Measurements from ENCODE around the gene ADARB2. TPM values are rescaled to one million over a fixed set of nuclear protein-coding genes. Genes with fewer than 3 reads are reported as not detected.

Gene ADARB2
- total RNA-seq, 2 donors from 2014 or later, result 1.1 to 1.8 TPM

- Histone ChIP-seq H3K27ac (ENCODE audit: low read depth, low read length) (no peak overlapping the region), H3K36me3 (ENCODE audit: control insufficient read depth, insufficient read depth, low read length) (no peaks in the 10 kb centered on the region), H3K9ac (ENCODE audit: extremely low read depth, low read length, poor library complexity, severe bottlenecking) (no peak overlapping the region), H3K4me3 (ENCODE audit: low read length) (no peak overlapping the region), H3K4me1 (ENCODE audit: control insufficient read depth, insufficient read depth, low read length) (no peaks in the 10 kb centered on the region), H3K27me3 (ENCODE audit: control insufficient read depth, insufficient read depth, low read length, poor library complexity, severe bottlenecking) (no peaks in the 10 kb centered on the region), H3K9me3 (ENCODE audit: control insufficient read depth, low read length) (no peaks in the 10 kb centered on the region)
- no peak overlapping the region for H3K4me3 Mint-ChIP-seq
- TF ChIP-seq CTCF (conservative IDR thresholded peaks at IDR 0.05), result no peak
- peak; percentile 45 for DNase-seq
- WGBS, 2 experiments (ENCODE audit: insufficient coverage in 1 of 2, insufficient read length in 1 of 2), result 92 to 100% methylated on average over 4 to 19 of the region's 19 CpGs
- H3K9me3 Mint-ChIP-seq, result peaks cover 5% of the 10 kb centered on the region
- H3K27me3 Mint-ChIP-seq (ENCODE audit: insufficient read depth), result no peaks in the 10 kb centered on the region
- no peak overlapping the region for H3K27ac Mint-ChIP-seq
- H3K36me3 Mint-ChIP-seq (ENCODE audit: low read depth), result no peaks in the 10 kb centered on the region
- H3K4me1 Mint-ChIP-seq, result peaks cover 1% of the 10 kb centered on the region
Observed at GRCh38 chr10:1273372-1274105, 463.8 kb downstream of the ADARB2 start.

- Mint-ChIP-seq H3K27me3 (ENCODE audit: insufficient read depth) (no peaks in the 10 kb centered on the region), H3K27ac (no peak overlapping the region), H3K4me3 (no peak overlapping the region), H3K4me1 (peaks cover 1% of the 10 kb centered on the region), H3K9me3 (peaks cover 5% of the 10 kb centered on the region), H3K36me3 (ENCODE audit: low read depth) (no peaks in the 10 kb centered on the region)
- Histone ChIP-seq H3K4me1 (ENCODE audit: control insufficient read depth, insufficient read depth, low read length) (no peaks in the 10 kb centered on the region), H3K27ac (ENCODE audit: low read depth, low read length) (no peak overlapping the region), H3K4me3 (ENCODE audit: low read length) (no peak overlapping the region), H3K9ac (ENCODE audit: extremely low read depth, low read length, poor library complexity, severe bottlenecking) (no peak overlapping the region), H3K36me3 (ENCODE audit: control insufficient read depth, insufficient read depth, low read length) (no peaks in the 10 kb centered on the region), H3K27me3 (ENCODE audit: control insufficient read depth, insufficient read depth, low read length, poor library complexity, severe bottlenecking) (no peaks in the 10 kb centered on the region), H3K9me3 (ENCODE audit: control insufficient read depth, low read length) (no peaks in the 10 kb centered on the region)
- DNase-seq, result peak; percentile 47
- no peak for TF ChIP-seq CTCF (conservative IDR thresholded peaks at IDR 0.05)
- 89% methylated on average over 7 to 9 of the region's 9 CpGs for WGBS, 2 experiments (ENCODE audit: insufficient coverage in 1 of 2, insufficient read length in 1 of 2)
Observed at GRCh38 chr10:1272777-1273161, 464.6 kb downstream of the ADARB2 start.

- H3K9ac ChIP-seq (ENCODE audit: extremely low read depth, low read length, poor library complexity, severe bottlenecking), result no peak overlapping the region
- H3K27ac ChIP-seq (ENCODE audit: low read depth, low read length), result no peak overlapping the region
- H3K27me3 Mint-ChIP-seq (ENCODE audit: insufficient read depth), result no peaks in the 10 kb centered on the region
- no peaks in the 10 kb centered on the region for H3K27me3 ChIP-seq (ENCODE audit: control insufficient read depth, insufficient read depth, low read length, poor library complexity, severe bottlenecking)
- H3K9me3 ChIP-seq (ENCODE audit: control insufficient read depth, low read length), result no peaks in the 10 kb centered on the region
- DNase-seq, result peak; percentile 42
- H3K4me3 ChIP-seq (ENCODE audit: low read length), result no peak overlapping the region
- no peak for TF ChIP-seq CTCF (conservative IDR thresholded peaks at IDR 0.05)
- 93 to 95% methylated on average over 10 to 12 of the region's 12 CpGs for WGBS, 2 experiments (ENCODE audit: insufficient coverage in 1 of 2, insufficient read length in 1 of 2)
- peaks cover 1% of the 10 kb centered on the region for H3K4me1 Mint-ChIP-seq
- H3K9me3 Mint-ChIP-seq, result peaks cover 5% of the 10 kb centered on the region
- no peaks in the 10 kb centered on the region for H3K36me3 ChIP-seq (ENCODE audit: control insufficient read depth, insufficient read depth, low read length)
- H3K36me3 Mint-ChIP-seq (ENCODE audit: low read depth), result no peaks in the 10 kb centered on the region
- no peak overlapping the region for H3K4me3 Mint-ChIP-seq
- no peak overlapping the region for H3K27ac Mint-ChIP-seq
- H3K4me1 ChIP-seq (ENCODE audit: control insufficient read depth, insufficient read depth, low read length), result no peaks in the 10 kb centered on the region
Observed at GRCh38 chr10:1272079-1272776, 465.1 kb downstream of the ADARB2 start.
